Cardiac muscle cell (in vitro differentiated cells and primary cell): Measurements from ENCODE around the gene PIP4K2A. TPM values are rescaled to one million over a fixed set of nuclear protein-coding genes. Genes with fewer than 3 reads are reported as not detected.
A peak's percentile ranks its signal among the peaks of the same experiment; 100 is the strongest.

Experiments used
- DNase-seq, 2 donors: peaks; one replicate each; pipeline versions ENCODE4 v3.0.0 to v3.0.0-alpha.2; 2010 to 2017; ENCODE audit warnings: low read depth in 1 of 2, low spot score in 1 of 2
- H3K27ac ChIP-seq: fragments of 200-600 bp; sonication (generic); 2 replicates; pipeline ENCODE4 v1.5.1; 2016
- H3K27me3 ChIP-seq: fragments of 200-600 bp; sonication (generic); 2 replicates; pipeline ENCODE4 v1.6.0; 2016; ENCODE audit warnings: control low read depth
- H3K36me3 ChIP-seq: fragments of 200-600 bp; sonication (generic); 2 replicates; pipeline ENCODE4 v1.5.1; 2016; ENCODE audit warnings: control low read depth
- H3K4me1 ChIP-seq: fragments of 200-600 bp; sonication (generic); 2 replicates; pipeline ENCODE4 v1.8.1; 2017; ENCODE audit warnings: low read depth, mild to moderate bottlenecking, mixed run types
- H3K4me3 ChIP-seq: fragments of 200-600 bp; sonication (generic); 2 replicates; pipeline ENCODE4 v1.5.1; 2016; ENCODE audit warnings: mild to moderate bottlenecking
- H3K9me3 ChIP-seq: fragments of 200-600 bp; sonication (generic); 2 replicates; pipeline ENCODE4 v1.5.1; 2017; ENCODE audit warnings: low read depth, mild to moderate bottlenecking, control low read depth
- CTCF ChIP-seq: IDR thresholded peaks from 2 replicates; pipeline ENCODE4 v1.5.1; 2012; ENCODE audit warnings: low read depth, mild to moderate bottlenecking, low read length
- polyA plus RNA-seq: library from polyadenylated mRNA; unstranded; fragments of >200 nt; fragmentation: Nextera tagmentation; extraction: Ambion mirVana; gene quantifications from 2 replicates; pipeline ENCODE4 v1.2.1, GENCODE V29; 2016
- total RNA-seq: library from RNA; depleted of rRNA; stranded (reverse); fragments of >200 nt; gene quantifications from 2 replicates; pipeline ENCODE4 v1.2.3, GENCODE V29; 2016

The PIP4K2A gene
- total and polyA plus RNA-seq, 2 experiments from 2014 or later: 12.1 to 23.9 TPM

- no peaks in the 10 kb centered on the region for H3K4me1 ChIP-seq
- H3K36me3 ChIP-seq: no peaks in the 10 kb centered on the region
- DNase-seq: peak in 1 of 2 donors; percentile 78
- no peaks in the 10 kb centered on the region for H3K9me3 ChIP-seq
- no peak for TF ChIP-seq CTCF
- H3K4me3 ChIP-seq: no peak overlapping the region
- H3K27me3 ChIP-seq: no peaks in the 10 kb centered on the region
- no peak overlapping the region for H3K27ac ChIP-seq
Observed at GRCh38 chr10:22690614-22691431, 23.6 kb downstream of the PIP4K2A start.

- no peaks in the 10 kb centered on the region for H3K27me3 ChIP-seq
- no peak for TF ChIP-seq CTCF
- DNase-seq: no peak
- H3K4me1 ChIP-seq: no peaks in the 10 kb centered on the region
- H3K4me3 ChIP-seq: no peak overlapping the region
- H3K9me3 ChIP-seq: no peaks in the 10 kb centered on the region
- no peak overlapping the region for H3K27ac ChIP-seq
- H3K36me3 ChIP-seq: no peaks in the 10 kb centered on the region
Observed at GRCh38 chr10:22690158-22690557, 24.2 kb downstream of the PIP4K2A start.

GRCh38 chr10:22686347-22686746, 28.0 kb downstream of the PIP4K2A start:
- Histone ChIP-seq H3K9me3 (no peaks in the 10 kb centered on the region), H3K4me3 (no peak overlapping the region), H3K27ac (no peak overlapping the region), H3K4me1 (peaks cover 17% of the 10 kb centered on the region), H3K27me3 (no peaks in the 10 kb centered on the region), H3K36me3 (no peaks in the 10 kb centered on the region)
- DNase-seq: no peak
- TF ChIP-seq CTCF: no peak

- DNase-seq: peak in 1 of 2 donors; percentile 54
- Histone ChIP-seq H3K9me3 (no peaks in the 10 kb centered on the region), H3K27me3 (no peaks in the 10 kb centered on the region), H3K4me1 (peaks cover 17% of the 10 kb centered on the region), H3K4me3 (no peak overlapping the region), H3K36me3 (no peaks in the 10 kb centered on the region), H3K27ac (no peak overlapping the region)
- no peak for TF ChIP-seq CTCF
Observed at GRCh38 chr10:22685926-22686325, 28.5 kb downstream of the PIP4K2A start.

- no peak for TF ChIP-seq CTCF
- no peak overlapping the region for H3K27ac ChIP-seq
- DNase-seq: no peak
Observed at GRCh38 chr10:22684699-22685098, 29.7 kb downstream of the PIP4K2A start.

More at GRCh38 chr10:22684699-22685098, 29.7 kb downstream of the PIP4K2A start:
- Histone ChIP-seq H3K4me3 (no peak overlapping the region), H3K9me3 (no peaks in the 10 kb centered on the region), H3K4me1 (peaks cover 17% of the 10 kb centered on the region), H3K36me3 (no peaks in the 10 kb centered on the region), H3K27me3 (no peaks in the 10 kb centered on the region)
